Coronary artery (tissue), 2 donors: ENCODE measurements around the gene CACNB1.

Source experiments
- DNase-seq: peaks from one replicate; pipeline ENCODE4 v3.0.0-alpha.2; 2017; ENCODE audit warnings: low spot score
- H3K27ac ChIP-seq, 2 donors: fragments of 200-600 bp; sonication (generic); one replicate each; pipeline ENCODE4 v1.5.1; 2016 to 2019
- H3K4me3 ChIP-seq: fragments of 200-600 bp; sonication (generic); 2 replicates; pipeline ENCODE4 v1.5.1; 2016; ENCODE audit warnings: mild to moderate bottlenecking, moderate library complexity
- CTCF ChIP-seq: fragments of 200-600 bp; sonication (generic); IDR thresholded peaks from one replicate; pipeline ENCODE4 v1.5.1; 2019; ENCODE audit warnings: antibody characterized with exemption

The CACNB1 gene

GRCh38 chr17:39225308-39225958 is 28.0 kb upstream of the CACNB1 start, which contains the start of gene STAC2:
Gene STAC2, minus strand, starts transcription at chr17:39225945. Its CDS starts 443 bp downstream, at chr17:39225502.
- H3K4me3 ChIP-seq = peak within 1 kb of the TSS; percentile 69
- no peak for TF ChIP-seq CTCF
- peak within 1 kb of the TSS; percentile 33 to 70 for H3K27ac ChIP-seq
- no peak for DNase-seq

- Histone ChIP-seq H3K4me3 (peak overlapping the region; percentile 69), H3K27ac (peak overlapping the region; percentile 33 to 70)
- no peak for TF ChIP-seq CTCF
- no peak for DNase-seq
Measured at GRCh38 chr17:39224778-39225307, 27.4 kb upstream of the CACNB1 start.

- no peak for DNase-seq
- TF ChIP-seq CTCF = no peak
- H3K27ac ChIP-seq = peak overlapping the region in 1 of 2 donors; percentile 70
- peak overlapping the region; percentile 69 for H3K4me3 ChIP-seq
Measured at GRCh38 chr17:39223907-39224777, 26.7 kb upstream of the CACNB1 start.

GRCh38 chr17:39222866-39223834 is 25.7 kb upstream of the CACNB1 start:
- no peak for TF ChIP-seq CTCF
- DNase-seq = no peak
- Histone ChIP-seq H3K4me3 (no peak overlapping the region), H3K27ac (peak overlapping the region in 1 of 2 donors; percentile 70)

GRCh38 chr17:39222151-39222550 is 24.7 kb upstream of the CACNB1 start:
- DNase-seq = no peak
- Histone ChIP-seq H3K4me3 (no peak overlapping the region), H3K27ac (peak overlapping the region in 1 of 2 donors; percentile 70)
- no peak for TF ChIP-seq CTCF

GRCh38 chr17:39221572-39221971 is 24.1 kb upstream of the CACNB1 start:
- TF ChIP-seq CTCF = no peak
- DNase-seq = no peak
- peak overlapping the region in 1 of 2 donors; percentile 70 for H3K27ac ChIP-seq
- H3K4me3 ChIP-seq = no peak overlapping the region
